Progenitor cell of endocrine pancreas (in vitro differentiated cells): ENCODE results near the gene NUAK2. TPM values are rescaled to one million over a fixed set of nuclear protein-coding genes. Genes with fewer than 3 reads are reported as not detected.

Source experiments
- DNase-seq: peaks from one replicate; pipeline ENCODE4 v3.0.0; 2021; ENCODE audit warnings: low spot score; ENCODE audit not compliant: unreplicated experiment
- H3K27ac Mint-ChIP-seq: 2 replicates; pipeline ENCODE4 v1.8.0; 2021; ENCODE audit warnings: mild to moderate bottlenecking, moderate library complexity, mixed read lengths
- H3K27me3 Mint-ChIP-seq: 2 replicates; pipeline ENCODE4 v1.8.0; 2021; ENCODE audit warnings: mixed read lengths
- H3K36me3 Mint-ChIP-seq: 2 replicates; pipeline ENCODE4 v1.8.0; 2022; ENCODE audit warnings: mixed read lengths; ENCODE audit not compliant: insufficient read depth
- H3K4me1 Mint-ChIP-seq: 2 replicates; pipeline ENCODE4 v1.8.0; 2021; ENCODE audit warnings: low read depth, mixed read lengths
- H3K4me3 Mint-ChIP-seq: 2 replicates; pipeline ENCODE4 v1.8.0; 2021; ENCODE audit warnings: low read depth, mild to moderate bottlenecking, moderate library complexity, mixed read lengths
- H3K9me3 Mint-ChIP-seq: 2 replicates; pipeline ENCODE4 v1.8.0; 2021; ENCODE audit warnings: low read depth, mixed read lengths
- CTCF ChIP-seq: fragments of 200-600 bp; sonication (generic); IDR thresholded peaks from one replicate; pipeline ENCODE4 v1.5.0; 2021; ENCODE audit warnings: antibody characterized with exemption, mild to moderate bottlenecking; ENCODE audit not compliant: unreplicated experiment
- total RNA-seq: library from RNA; stranded (reverse); gene quantifications from 2 replicates; pipeline ENCODE4 v1.2.1, GENCODE V29; 2021

NUAK2 gene
- total RNA-seq, 1 donor from 2014 or later: 4.5 TPM

- TF ChIP-seq CTCF: no peak
- DNase-seq: no peak
- Mint-ChIP-seq H3K36me3 (no peaks in the 10 kb centered on the region), H3K27ac (no peak overlapping the region), H3K9me3 (no peaks in the 10 kb centered on the region), H3K4me3 (no peak overlapping the region), H3K27me3 (peaks cover 59% of the 10 kb centered on the region), H3K4me1 (peaks cover 3% of the 10 kb centered on the region)
These were observed 33.5 kb upstream of the NUAK2 start for GRCh38 chr1:205355075-205355453.

- Mint-ChIP-seq H3K27me3 (peaks cover 62% of the 10 kb centered on the region), H3K9me3 (no peaks in the 10 kb centered on the region), H3K27ac (no peak overlapping the region), H3K36me3 (no peaks in the 10 kb centered on the region), H3K4me3 (no peak overlapping the region), H3K4me1 (peaks cover 3% of the 10 kb centered on the region)
- peak; percentile 87 for TF ChIP-seq CTCF
- DNase-seq: peak; percentile 36
These were observed 32.9 kb upstream of the NUAK2 start for GRCh38 chr1:205354259-205355074.

GRCh38 chr1:205353612-205354011 lies 32.1 kb upstream of the NUAK2 start:
- no peaks in the 10 kb centered on the region for H3K9me3 Mint-ChIP-seq
- TF ChIP-seq CTCF: no peak
- peaks cover 67% of the 10 kb centered on the region for H3K27me3 Mint-ChIP-seq
- no peak overlapping the region for H3K4me3 Mint-ChIP-seq
- DNase-seq: no peak
- H3K27ac Mint-ChIP-seq: no peak overlapping the region
- no peaks in the 10 kb centered on the region for H3K36me3 Mint-ChIP-seq
- H3K4me1 Mint-ChIP-seq: peaks cover 3% of the 10 kb centered on the region

- TF ChIP-seq CTCF: no peak
These were observed 31.6 kb upstream of the NUAK2 start for GRCh38 chr1:205353191-205353590.

GRCh38 chr1:205351984-205352713 lies 30.6 kb upstream of the NUAK2 start:
- Mint-ChIP-seq H3K9me3 (no peaks in the 10 kb centered on the region), H3K27me3 (peaks cover 73% of the 10 kb centered on the region), H3K4me3 (no peak overlapping the region), H3K36me3 (no peaks in the 10 kb centered on the region), H3K4me1 (peaks cover 3% of the 10 kb centered on the region), H3K27ac (peak overlapping the region; percentile 57)
- DNase-seq: no peak
- no peak for TF ChIP-seq CTCF

More at GRCh38 chr1:205353191-205353590, 31.6 kb upstream of the NUAK2 start:
- DNase-seq: no peak
- Mint-ChIP-seq H3K4me1 (peaks cover 3% of the 10 kb centered on the region), H3K36me3 (no peaks in the 10 kb centered on the region), H3K9me3 (no peaks in the 10 kb centered on the region), H3K27ac (no peak overlapping the region), H3K27me3 (peaks cover 70% of the 10 kb centered on the region), H3K4me3 (no peak overlapping the region)
